ENCODE data around the gene SOX3. TPM values are rescaled to one million over a fixed set of nuclear protein-coding genes. Genes with fewer than 3 reads are reported as not detected.

Gene SOX3
- total and polyA plus RNA-seq, 2 donors (not counting 3 experiments of a cell fraction or from before 2014, with no cell fraction given), result not detected

GRCh38 chrX:140509468-140510305, 4.8 kb upstream of the SOX3 start:
- peaks cover 37 to 45% of the 10 kb centered on the region in 2 experiments for H3K27me3 ChIP-seq (ENCODE audit: control insufficient read depth in 2 of 2, insufficient read depth in 2 of 2, low read length in 2 of 2)
- H3K4me3 ChIP-seq (replicated peaks in 1 of 3; ENCODE audit: insufficient read depth in 1 of 3, low read depth in 1 of 3, low read length in 3 of 3), result no peak overlapping the region
- no peaks in the 10 kb centered on the region for H3K9me1 ChIP-seq (replicated peaks; ENCODE audit: control insufficient read depth, extremely low read depth, insufficient read depth, low read length)
- POLR2A ChIA-PET, result no interaction called here
- H3K9ac ChIP-seq (replicated peaks; ENCODE audit: extremely low read depth, insufficient read depth, low read length), result no peak overlapping the region
- no peak overlapping the region for H3K4me2 ChIP-seq (ENCODE audit: insufficient read depth, low read length)
- H4K20me1 ChIP-seq (replicated peaks; ENCODE audit: control insufficient read depth, extremely low read depth, insufficient read depth, low read length), result no peaks in the 10 kb centered on the region
- no peak overlapping the region for H2AFZ ChIP-seq (ENCODE audit: low read depth, low read length)
- intact Hi-C loops (cut with micrococcal nuclease) (loop anchor here (10.0 kb wide), 1 partner anchor 455 kb away; no protein-coding TSS in a partner anchor), dilution Hi-C loops (cut with MboI; ENCODE audit: extremely low pct_ligation_motif_present, low sequenced_read_pairs) (no loop called here)
- CTCF ChIA-PET, result no interaction called here
- BruUV-seq (replicated peaks), result no TSS peak
- no peak for FAIRE-seq
- H3K9me3 ChIP-seq (replicated peaks; ENCODE audit: control insufficient read depth, insufficient read depth, low read length), result no peaks in the 10 kb centered on the region
- H3K27ac ChIP-seq (ENCODE audit: insufficient read depth, low read depth, low read length), result no peak overlapping the region
- H3K79me2 ChIP-seq (ENCODE audit: control insufficient read depth, insufficient read depth, low read length), result no peaks in the 10 kb centered on the region
- H3K4me1 ChIP-seq (ENCODE audit: control insufficient read depth, extremely low read depth, insufficient read depth, low read length), result no peaks in the 10 kb centered on the region
- H3K36me3 ChIP-seq (ENCODE audit: control insufficient read depth in 2 of 2, extremely low read depth in 1 of 2, insufficient read depth in 2 of 2, low read length in 2 of 2), result no peaks in the 10 kb centered on the region
- no peak for DNase-seq (ENCODE audit: low read depth, low spot score)
- TF ChIP-seq POLR2AphosphoS5 (IDR thresholded peaks at IDR 0.05; ENCODE audit: insufficient read depth, low read depth, low read length) (no peak), JUN (IDR thresholded peaks at IDR 0.05; ENCODE audit: borderline replicate concordance, insufficient read depth, insufficient read length, low read depth) (no peak), FOS (IDR thresholded peaks at IDR 0.05; ENCODE audit: borderline replicate concordance, insufficient read depth, low read length) (no peak), GATA2 (IDR thresholded peaks at IDR 0.05; ENCODE audit: insufficient read depth, insufficient read length, low read depth, low read length) (no peak), MAX (IDR thresholded peaks at IDR 0.05; ENCODE audit: insufficient read depth, insufficient read length) (no peak), EZH2 (IDR thresholded peaks at IDR 0.05; ENCODE audit: borderline replicate concordance, low read depth, low read length, severe bottlenecking) (no peak), POLR2A (IDR thresholded peaks at IDR 0.05; ENCODE audit: low read depth, low read length) (no peak), MYC (IDR thresholded peaks at IDR 0.05; ENCODE audit: low read depth, low read length) (no peak), CTCF (IDR thresholded peaks at IDR 0.05; ENCODE audit: extremely low read depth in 1 of 2, insufficient read depth in 1 of 2, low read depth in 1 of 2, low read length in 2 of 2) (no peak)
